DMS53 treated with DMSO at 0.1 percent for 48 hours (cell line): ENCODE measurements around the gene AGR3.

Experiments used
- DNase-seq: peaks from one replicate; lab custom pipeline; 2025; ENCODE audit not compliant: unreplicated experiment; lab: John Stamatoyannopoulos, UW

The AGR3 gene

GRCh38 chr7:16881844-16882243, at the start of gene AGR3:
Gene AGR3, minus strand, starts transcription at chr7:16881983. Its CDS starts 3,365 bp downstream, at chr7:16878618.
- DNase-seq, result no peak

GRCh38 chr7:16930946-16931345, 49.2 kb upstream of the AGR3 start:
- no peak for DNase-seq

- DNase-seq, result peak; percentile 14
Measured at GRCh38 chr7:16929146-16929762, 47.5 kb upstream of the AGR3 start.

- DNase-seq, result no peak
Measured at GRCh38 chr7:16926861-16927260, 45.1 kb upstream of the AGR3 start.

GRCh38 chr7:16926283-16926682, 44.5 kb upstream of the AGR3 start:
- peak; percentile 31 for DNase-seq

- no peak for DNase-seq
Measured at GRCh38 chr7:16925609-16926008, 43.8 kb upstream of the AGR3 start.

- DNase-seq, result no peak
Measured at GRCh38 chr7:16923019-16923418, 41.2 kb upstream of the AGR3 start.

- DNase-seq, result peak; percentile 42
Measured at GRCh38 chr7:16921644-16922257, 40.0 kb upstream of the AGR3 start.

GRCh38 chr7:16921151-16921550, 39.4 kb upstream of the AGR3 start:
- no peak for DNase-seq

- DNase-seq, result no peak
Measured at GRCh38 chr7:16919440-16919839, 37.7 kb upstream of the AGR3 start.

GRCh38 chr7:16918288-16918895, 36.6 kb upstream of the AGR3 start:
- DNase-seq, result peak; percentile 65

GRCh38 chr7:16916738-16917137, 35.0 kb upstream of the AGR3 start:
- no peak for DNase-seq

GRCh38 chr7:16916105-16916639, 34.4 kb upstream of the AGR3 start:
- peak; percentile 42 for DNase-seq

GRCh38 chr7:16915405-16915804, 33.6 kb upstream of the AGR3 start:
- DNase-seq, result no peak

GRCh38 chr7:16914771-16915170, 33.0 kb upstream of the AGR3 start:
- peak; percentile 34 for DNase-seq

GRCh38 chr7:16913643-16914042, 31.9 kb upstream of the AGR3 start:
- DNase-seq, result no peak

- DNase-seq, result no peak
Measured at GRCh38 chr7:16912540-16912939, 30.8 kb upstream of the AGR3 start.

- DNase-seq, result no peak
Measured at GRCh38 chr7:16908561-16908960, 26.8 kb upstream of the AGR3 start.

GRCh38 chr7:16905300-16906044, 23.7 kb upstream of the AGR3 start:
- no peak for DNase-seq

GRCh38 chr7:16904076-16904475, 22.3 kb upstream of the AGR3 start:
- no peak for DNase-seq

- DNase-seq, result no peak
Measured at GRCh38 chr7:16900209-16900768, 18.5 kb upstream of the AGR3 start.
